KMS-11 (cell line): ENCODE results near the gene SCAPER.

ENCODE experiments used
- H2AFZ ChIP-seq: fragments of 200-600 bp; sonication (generic); 2 replicates; pipeline ENCODE4 v1.6.1; 2016; ENCODE audit warnings: antibody characterized with exemption, mixed run types, low read depth
- H3K27ac ChIP-seq: fragments of 200-600 bp; sonication (generic); 2 replicates; pipeline ENCODE4 v1.6.1; 2016; ENCODE audit warnings: mild to moderate bottlenecking, mixed run types
- H3K27me3 ChIP-seq: fragments of 200-600 bp; sonication (generic); 2 replicates; pipeline ENCODE4 v1.6.1; 2017; ENCODE audit warnings: mild to moderate bottlenecking, low read depth, mixed run types, moderate library complexity; ENCODE audit not compliant: insufficient read depth
- H3K36me3 ChIP-seq: fragments of 200-600 bp; sonication (generic); 2 replicates; pipeline ENCODE4 v1.6.1; 2017; ENCODE audit warnings: mild to moderate bottlenecking, mixed run types; ENCODE audit not compliant: insufficient read depth
- H3K4me1 ChIP-seq: fragments of 200-600 bp; sonication (generic); 2 replicates; pipeline ENCODE4 v1.6.1; 2016; ENCODE audit warnings: mild to moderate bottlenecking, low read depth, mixed run types; ENCODE audit not compliant: poor library complexity, severe bottlenecking
- H3K4me2 ChIP-seq: fragments of 200-600 bp; sonication (generic); 2 replicates; pipeline ENCODE4 v1.7.0; 2016; ENCODE audit warnings: mild to moderate bottlenecking, mixed run types
- H3K4me3 ChIP-seq: fragments of 200-600 bp; sonication (generic); IDR thresholded peaks from 2 replicates; pipeline ENCODE4 v1.6.1; 2017; ENCODE audit warnings: low read depth, low read length, mixed read lengths; ENCODE audit not compliant: insufficient read depth
- H3K79me2 ChIP-seq: fragments of 200-600 bp; sonication (generic); 2 replicates; pipeline ENCODE4 v1.6.1; 2016; ENCODE audit warnings: low read depth, mixed run types; ENCODE audit not compliant: insufficient read depth
- H3K9ac ChIP-seq: fragments of 200-600 bp; sonication (generic); 2 replicates; pipeline ENCODE4 v1.6.1; 2016; ENCODE audit warnings: mild to moderate bottlenecking, mixed run types
- H4K20me1 ChIP-seq: fragments of 200-600 bp; sonication (generic); 2 replicates; pipeline ENCODE4 v1.6.1; 2016; ENCODE audit warnings: mild to moderate bottlenecking, mixed run types; ENCODE audit not compliant: insufficient read depth
- CTCF ChIP-seq: fragments of 200-600 bp; sonication (generic); conservative IDR thresholded peaks from 2 replicates; pipeline ENCODE4 v1.6.1; 2017; ENCODE audit warnings: low read depth, mild to moderate bottlenecking, antibody characterized with exemption, low read length, moderate library complexity, mixed read lengths

The SCAPER gene

GRCh38 chr15:76815421-76815820 lies 89.7 kb downstream of the SCAPER start:
- no peak overlapping the region for H3K27ac ChIP-seq
- TF ChIP-seq CTCF: no peak
- H3K4me3 ChIP-seq: no peak overlapping the region
- no peak overlapping the region for H3K4me2 ChIP-seq
- H2AFZ ChIP-seq: no peak overlapping the region
- H3K79me2 ChIP-seq: no peaks in the 10 kb centered on the region
- H3K9ac ChIP-seq: no peak overlapping the region
- H4K20me1 ChIP-seq: no peaks in the 10 kb centered on the region
- no peaks in the 10 kb centered on the region for H3K36me3 ChIP-seq
- H3K27me3 ChIP-seq: no peaks in the 10 kb centered on the region
- no peaks in the 10 kb centered on the region for H3K4me1 ChIP-seq

DNA sequence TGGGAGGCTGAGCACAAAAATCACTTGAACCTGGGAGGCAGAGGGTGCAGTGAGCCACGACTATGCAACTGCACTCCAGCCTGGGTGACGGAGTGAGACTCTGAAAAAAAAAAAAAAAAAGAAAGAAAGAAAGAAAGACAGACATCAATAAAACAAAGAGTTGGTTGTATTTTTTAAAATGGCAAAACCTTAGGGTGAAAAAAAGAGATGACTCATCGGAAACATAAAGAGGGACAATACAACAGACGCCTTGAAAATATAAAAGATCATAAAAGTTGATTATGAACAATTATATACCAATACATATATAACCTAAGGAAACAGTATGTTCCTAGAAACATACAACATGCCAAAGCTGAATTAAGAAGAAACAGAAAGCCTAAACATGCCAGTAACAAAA lies 92.8 kb downstream of the SCAPER start:
- no peak overlapping the region for H2AFZ ChIP-seq
- no peak overlapping the region for H3K27ac ChIP-seq
- no peaks in the 10 kb centered on the region for H3K27me3 ChIP-seq
- H3K9ac ChIP-seq: no peak overlapping the region
- no peaks in the 10 kb centered on the region for H4K20me1 ChIP-seq
- no peaks in the 10 kb centered on the region for H3K79me2 ChIP-seq
- H3K4me3 ChIP-seq: no peak overlapping the region
- no peak overlapping the region for H3K4me2 ChIP-seq
- no peak for TF ChIP-seq CTCF
- no peaks in the 10 kb centered on the region for H3K4me1 ChIP-seq
- no peaks in the 10 kb centered on the region for H3K36me3 ChIP-seq

GRCh38 chr15:76809412-76810103 lies 95.6 kb downstream of the SCAPER start:
- Histone ChIP-seq H3K4me1 (no peaks in the 10 kb centered on the region), H3K4me3 (no peak overlapping the region), H3K9ac (no peak overlapping the region), H3K4me2 (no peak overlapping the region), H3K36me3 (no peaks in the 10 kb centered on the region), H2AFZ (no peak overlapping the region), H3K27ac (no peak overlapping the region), H4K20me1 (no peaks in the 10 kb centered on the region), H3K27me3 (no peaks in the 10 kb centered on the region), H3K79me2 (no peaks in the 10 kb centered on the region)
- no peak for TF ChIP-seq CTCF

- Histone ChIP-seq H3K27ac (no peak overlapping the region), H3K79me2 (no peaks in the 10 kb centered on the region), H3K36me3 (no peaks in the 10 kb centered on the region), H3K4me1 (no peaks in the 10 kb centered on the region), H3K9ac (no peak overlapping the region), H3K4me3 (no peak overlapping the region), H3K4me2 (no peak overlapping the region), H2AFZ (no peak overlapping the region), H3K27me3 (no peaks in the 10 kb centered on the region), H4K20me1 (no peaks in the 10 kb centered on the region)
- TF ChIP-seq CTCF: no peak
These were observed 102.0 kb downstream of the SCAPER start for GRCh38 chr15:76803049-76803571.
